ENCODE data around the gene GLYATL1. TPM values are rescaled to one million over a fixed set of nuclear protein-coding genes. Genes with fewer than 3 reads are reported as not detected.

GLYATL1 gene
- total and polyA plus RNA-seq, 2 donors (not counting 1 experiment from before 2014, with no cell fraction given): 0.33 to 0.51 TPM

DNA sequence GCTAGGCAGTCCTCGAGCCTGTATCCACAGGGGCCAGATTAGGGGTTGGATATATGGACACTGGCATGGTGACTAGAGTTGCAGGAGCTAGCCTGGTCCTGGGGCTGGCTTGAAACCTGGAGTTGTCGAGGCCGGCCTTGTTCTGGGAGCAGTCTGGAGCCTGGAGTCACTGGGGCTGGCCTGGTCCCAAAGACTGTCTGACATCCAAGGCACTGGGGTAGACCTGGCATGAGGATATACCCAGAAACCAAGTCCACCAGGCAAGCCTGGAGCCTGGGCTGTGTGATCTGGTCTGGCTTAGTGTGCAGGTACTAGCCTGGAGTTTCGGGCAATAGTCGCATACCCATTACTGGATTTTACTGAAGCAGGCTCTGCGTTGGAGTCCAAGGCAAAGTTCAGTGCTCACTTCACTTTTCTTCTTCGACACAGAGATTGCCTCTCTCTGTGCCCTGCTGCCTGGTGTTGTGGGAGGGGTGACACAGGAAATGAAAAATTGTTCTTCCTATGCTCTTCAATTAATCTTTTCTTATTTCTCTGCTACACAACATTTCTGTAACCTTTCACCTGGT is 4.3 kb upstream of the GLYATL1 start:
- no peak for DNase-seq (ENCODE audit: low read depth in 2 of 2)
- H3K36me3 ChIP-seq (ENCODE audit: control insufficient read depth, insufficient read depth, low read length): no peaks in the 10 kb centered on the region
- no peaks in the 10 kb centered on the region for H3K27me3 ChIP-seq (ENCODE audit: control insufficient read depth, insufficient read depth, low read length)
- no peak overlapping the region for H3K4me3 ChIP-seq (replicated peaks in 1 of 4; ENCODE audit: control extremely low read depth in 1 of 4, insufficient read depth in 1 of 4, low read depth in 3 of 4, low read length in 4 of 4)
- H3K4me1 ChIP-seq (ENCODE audit: control insufficient read depth, extremely low read depth, insufficient read depth, low read length): no peaks in the 10 kb centered on the region
- H3K27ac ChIP-seq (ENCODE audit: insufficient read depth, low read length): no peak overlapping the region
- H2AFZ ChIP-seq (ENCODE audit: low read length): no peak overlapping the region
- H3K79me2 ChIP-seq (ENCODE audit: control insufficient read depth, insufficient read depth, low read length): no peaks in the 10 kb centered on the region
- no peak overlapping the region for H3K4me2 ChIP-seq (ENCODE audit: extremely low read depth, insufficient read depth, low read length)
- no peaks in the 10 kb centered on the region for H3K9me3 ChIP-seq (ENCODE audit: control insufficient read depth, insufficient read depth, low read depth, low read length)
- H4K20me1 ChIP-seq (ENCODE audit: control insufficient read depth, extremely low read depth, insufficient read depth, low read length): no peaks in the 10 kb centered on the region
- H3K9ac ChIP-seq (ENCODE audit: insufficient read depth, low read length): no peak overlapping the region
- TF ChIP-seq, protein P1, sequence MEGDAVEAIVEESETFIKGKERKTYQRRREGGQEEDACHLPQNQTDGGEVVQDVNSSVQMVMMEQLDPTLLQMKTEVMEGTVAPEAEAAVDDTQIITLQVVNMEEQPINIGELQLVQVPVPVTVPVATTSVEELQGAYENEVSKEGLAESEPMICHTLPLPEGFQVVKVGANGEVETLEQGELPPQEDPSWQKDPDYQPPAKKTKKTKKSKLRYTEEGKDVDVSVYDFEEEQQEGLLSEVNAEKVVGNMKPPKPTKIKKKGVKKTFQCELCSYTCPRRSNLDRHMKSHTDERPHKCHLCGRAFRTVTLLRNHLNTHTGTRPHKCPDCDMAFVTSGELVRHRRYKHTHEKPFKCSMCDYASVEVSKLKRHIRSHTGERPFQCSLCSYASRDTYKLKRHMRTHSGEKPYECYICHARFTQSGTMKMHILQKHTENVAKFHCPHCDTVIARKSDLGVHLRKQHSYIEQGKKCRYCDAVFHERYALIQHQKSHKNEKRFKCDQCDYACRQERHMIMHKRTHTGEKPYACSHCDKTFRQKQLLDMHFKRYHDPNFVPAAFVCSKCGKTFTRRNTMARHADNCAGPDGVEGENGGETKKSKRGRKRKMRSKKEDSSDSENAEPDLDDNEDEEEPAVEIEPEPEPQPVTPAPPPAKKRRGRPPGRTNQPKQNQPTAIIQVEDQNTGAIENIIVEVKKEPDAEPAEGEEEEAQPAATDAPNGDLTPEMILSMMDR (conservative IDR thresholded peaks at IDR 0.05 in 1 of 2, IDR thresholded peaks at IDR 0.05 in 1 of 2; ENCODE audit: low read depth in 1 of 2, low read length in 2 of 2): no peak
- TF ChIP-seq EZH2 (IDR thresholded peaks at IDR 0.05; ENCODE audit: low read length, missing control alignments): no peak

DNA sequence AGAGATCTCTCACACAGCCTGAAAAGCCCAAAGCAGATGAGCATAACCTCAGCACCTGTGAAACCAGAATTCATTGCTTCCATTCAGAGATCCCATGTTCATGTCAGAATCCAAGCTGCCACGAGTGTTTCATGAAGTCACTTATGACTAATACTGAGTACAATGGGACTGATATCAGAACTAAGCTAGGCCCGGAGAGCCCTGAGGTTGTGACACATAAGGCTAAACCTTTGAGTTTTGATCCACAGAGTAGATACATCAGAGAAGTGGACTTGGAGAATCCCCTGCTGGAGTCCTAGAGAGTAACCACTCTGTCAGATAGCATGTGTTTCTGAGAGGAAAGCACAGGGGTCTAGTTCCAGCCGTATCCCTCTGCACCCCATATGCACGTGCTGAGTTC is 890 bp upstream of the GLYATL1 start:
- no peak overlapping the region for H3K4me3 ChIP-seq (replicated peaks in 1 of 4; ENCODE audit: control extremely low read depth in 1 of 4, insufficient read depth in 1 of 4, low read depth in 3 of 4, low read length in 4 of 4)
- H3K9me3 ChIP-seq (ENCODE audit: control insufficient read depth, insufficient read depth, low read depth, low read length): no peaks in the 10 kb centered on the region
- H3K36me3 ChIP-seq (ENCODE audit: control insufficient read depth, insufficient read depth, low read length): no peaks in the 10 kb centered on the region
- no peak overlapping the region for H3K4me2 ChIP-seq (ENCODE audit: extremely low read depth, insufficient read depth, low read length)
- peaks cover 1% of the 10 kb centered on the region for H4K20me1 ChIP-seq (ENCODE audit: control insufficient read depth, extremely low read depth, insufficient read depth, low read length)
- TF ChIP-seq, protein P1 (conservative IDR thresholded peaks at IDR 0.05 in 1 of 2, IDR thresholded peaks at IDR 0.05 in 1 of 2; ENCODE audit: low read depth in 1 of 2, low read length in 2 of 2): no peak
- DNase-seq (ENCODE audit: low read depth in 2 of 2): no peak
- H2AFZ ChIP-seq (ENCODE audit: low read length): no peak overlapping the region
- H3K27ac ChIP-seq (ENCODE audit: insufficient read depth, low read length): no peak overlapping the region
- H3K27me3 ChIP-seq (ENCODE audit: control insufficient read depth, insufficient read depth, low read length): no peaks in the 10 kb centered on the region
- H3K79me2 ChIP-seq (ENCODE audit: control insufficient read depth, insufficient read depth, low read length): no peaks in the 10 kb centered on the region
- no peak overlapping the region for H3K9ac ChIP-seq (ENCODE audit: insufficient read depth, low read length)
- no peaks in the 10 kb centered on the region for H3K4me1 ChIP-seq (ENCODE audit: control insufficient read depth, extremely low read depth, insufficient read depth, low read length)

DNA sequence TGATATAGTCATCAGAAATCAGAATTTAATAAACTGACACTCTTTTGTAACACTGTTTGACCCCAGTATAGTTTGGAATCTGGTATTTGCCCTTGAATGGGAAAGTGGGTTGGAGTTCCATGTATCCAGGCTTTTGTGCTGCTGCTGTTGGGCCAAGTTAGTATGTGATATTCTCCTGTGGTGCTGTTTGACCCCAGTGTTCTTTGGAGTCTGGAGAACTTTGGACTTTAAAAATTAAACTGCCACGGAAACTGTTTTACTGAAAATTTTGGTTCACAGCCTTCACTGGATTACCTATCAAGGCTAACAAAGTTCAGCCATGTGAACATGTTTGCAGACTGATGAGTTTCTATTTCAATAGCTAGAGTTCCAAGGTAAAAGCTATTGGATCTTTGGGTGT is 740 bp downstream of the GLYATL1 start:
- no peak for DNase-seq (ENCODE audit: low read depth in 2 of 2)
- no peaks in the 10 kb centered on the region for H3K9me3 ChIP-seq (ENCODE audit: control insufficient read depth, insufficient read depth, low read depth, low read length)
- H3K36me3 ChIP-seq (ENCODE audit: control insufficient read depth, insufficient read depth, low read length): no peaks in the 10 kb centered on the region
- no peaks in the 10 kb centered on the region for H3K79me2 ChIP-seq (ENCODE audit: control insufficient read depth, insufficient read depth, low read length)
- no peak overlapping the region for H2AFZ ChIP-seq (ENCODE audit: low read length)
- H3K9ac ChIP-seq (ENCODE audit: insufficient read depth, low read length): no peak overlapping the region
- H3K4me3 ChIP-seq (replicated peaks in 1 of 4; ENCODE audit: control extremely low read depth in 1 of 4, insufficient read depth in 1 of 4, low read depth in 3 of 4, low read length in 4 of 4): no peak overlapping the region
- H3K27ac ChIP-seq (ENCODE audit: insufficient read depth, low read length): no peak overlapping the region
- no peaks in the 10 kb centered on the region for H3K27me3 ChIP-seq (ENCODE audit: control insufficient read depth, insufficient read depth, low read length)
- TF ChIP-seq, protein P1 (conservative IDR thresholded peaks at IDR 0.05 in 1 of 2, IDR thresholded peaks at IDR 0.05 in 1 of 2; ENCODE audit: low read depth in 1 of 2, low read length in 2 of 2): no peak
- no peak for TF ChIP-seq EZH2 (IDR thresholded peaks at IDR 0.05; ENCODE audit: low read length, missing control alignments)
- no peak overlapping the region for H3K4me2 ChIP-seq (ENCODE audit: extremely low read depth, insufficient read depth, low read length)
- peaks cover 1% of the 10 kb centered on the region for H4K20me1 ChIP-seq (ENCODE audit: control insufficient read depth, extremely low read depth, insufficient read depth, low read length)
- H3K4me1 ChIP-seq (ENCODE audit: control insufficient read depth, extremely low read depth, insufficient read depth, low read length): no peaks in the 10 kb centered on the region

Measured in fibroblast of lung (primary cell).